GM12875 (cell line): Measurements from ENCODE around the gene RPAP2.
"Not testable (repeated sequence)": the region's sequence is repeated elsewhere in the genome, so short reads cannot be mapped to it uniquely, and the experiment has no call there.

Source experiments
- H3K4me3 ChIP-seq: one replicate; pipeline ENCODE4 v1.5.1; 2011; ENCODE audit warnings: low read depth, low read length, control low read depth
- CTCF ChIP-seq: IDR thresholded peaks from 2 replicates; pipeline ENCODE4 v1.5.1; 2011; ENCODE audit warnings: low read depth, mild to moderate bottlenecking, control low read depth, inconsistent platforms, low read length, moderate library complexity, borderline replicate concordance; ENCODE audit not compliant: insufficient read depth

Gene RPAP2

DNA sequence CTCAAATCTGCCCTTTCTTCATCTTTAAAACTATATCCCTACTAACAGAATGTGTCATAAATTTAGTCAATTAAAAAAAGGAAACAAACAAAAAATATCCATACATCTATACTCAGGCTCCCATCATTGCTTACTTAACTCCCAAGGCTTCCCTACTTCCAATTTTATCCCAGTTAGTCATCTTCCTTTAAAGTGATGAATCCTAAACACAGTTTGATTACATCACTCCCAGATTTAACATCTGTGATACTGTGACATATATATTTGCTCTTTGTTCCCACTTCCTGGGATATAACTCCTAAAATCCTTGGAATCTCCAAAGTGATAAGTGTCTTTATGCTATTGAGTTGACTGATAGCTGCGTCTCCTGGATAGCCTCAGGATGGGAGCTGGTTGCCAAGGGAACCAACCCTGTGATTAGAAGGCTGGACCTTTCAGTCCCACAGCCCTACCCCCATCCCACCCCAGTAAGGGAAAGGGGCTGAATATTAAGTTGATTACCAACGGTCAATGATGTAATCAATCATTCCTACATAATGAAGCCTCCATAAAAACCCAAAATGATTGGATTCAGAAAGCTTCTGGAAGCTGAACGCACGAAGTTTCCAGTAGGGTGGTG lies 21.6 kb upstream of the RPAP2 start:
- no peak for TF ChIP-seq CTCF
- no peak overlapping the region for H3K4me3 ChIP-seq

- H3K4me3 ChIP-seq: not testable (repeated sequence)
These were observed 19.1 kb upstream of the RPAP2 start for GRCh38 chr1:92279781-92280180.

- H3K4me3 ChIP-seq: not testable (repeated sequence)
These were observed 17.4 kb upstream of the RPAP2 start for GRCh38 chr1:92281411-92281810.

- no peak overlapping the region for H3K4me3 ChIP-seq
- peak; percentile 38; the same call in 1 of the 2 replicates for TF ChIP-seq CTCF
These were observed 7.4 kb upstream of the RPAP2 start for GRCh38 chr1:92291372-92291999.

DNA sequence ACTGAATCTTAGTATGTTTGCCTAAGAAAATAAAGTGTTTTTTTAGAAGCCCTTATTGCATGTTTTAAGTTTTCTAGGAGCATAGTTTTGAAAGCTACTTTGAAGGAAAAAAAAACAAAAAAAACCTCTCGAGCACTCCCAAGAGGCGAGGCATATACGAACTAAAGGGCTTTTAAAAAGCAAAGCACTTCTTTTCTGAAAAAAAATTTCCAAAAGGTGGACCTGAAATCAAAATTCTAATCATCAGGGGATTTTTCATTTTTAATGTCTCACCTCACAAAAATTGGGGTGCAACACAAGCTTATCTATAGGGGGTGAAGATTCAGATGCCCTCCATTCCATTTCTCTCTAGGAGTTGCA lies 666 bp upstream of the RPAP2 start:
- peak overlapping the region; percentile 98 for H3K4me3 ChIP-seq
- TF ChIP-seq CTCF: no peak

DNA sequence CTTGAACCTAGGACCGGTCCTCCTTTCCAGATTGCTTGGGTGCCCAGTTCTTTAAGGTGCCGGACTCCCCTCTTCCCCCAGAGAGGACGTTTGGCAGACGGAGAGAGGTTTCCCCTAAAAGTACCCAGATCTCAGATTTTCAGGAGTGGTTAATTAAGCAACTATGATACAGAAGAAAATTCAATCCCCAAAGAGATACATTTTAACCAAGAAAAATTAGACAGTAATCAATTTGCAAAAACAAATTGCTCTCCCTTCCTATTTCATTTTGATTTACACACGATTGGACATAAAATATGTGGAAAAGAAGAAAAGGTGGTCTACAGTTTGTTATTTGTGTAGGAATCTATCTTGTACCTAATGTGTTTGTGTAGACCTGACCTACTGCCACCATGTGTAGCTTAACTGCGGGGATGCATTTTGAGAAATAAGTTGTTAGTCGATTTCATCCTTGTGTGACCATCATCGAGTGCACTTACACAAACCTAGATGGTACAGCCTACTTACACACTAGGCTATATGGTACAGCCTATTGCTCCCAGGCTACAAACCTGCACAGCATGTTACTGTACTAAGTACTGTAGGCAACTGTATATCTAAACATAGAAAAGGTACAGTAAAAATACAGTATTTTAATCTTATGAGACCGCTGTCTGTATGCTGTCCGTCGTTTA lies 755 bp downstream of the RPAP2 start:
- peak overlapping the region; percentile 98 for H3K4me3 ChIP-seq
- no peak for TF ChIP-seq CTCF

DNA sequence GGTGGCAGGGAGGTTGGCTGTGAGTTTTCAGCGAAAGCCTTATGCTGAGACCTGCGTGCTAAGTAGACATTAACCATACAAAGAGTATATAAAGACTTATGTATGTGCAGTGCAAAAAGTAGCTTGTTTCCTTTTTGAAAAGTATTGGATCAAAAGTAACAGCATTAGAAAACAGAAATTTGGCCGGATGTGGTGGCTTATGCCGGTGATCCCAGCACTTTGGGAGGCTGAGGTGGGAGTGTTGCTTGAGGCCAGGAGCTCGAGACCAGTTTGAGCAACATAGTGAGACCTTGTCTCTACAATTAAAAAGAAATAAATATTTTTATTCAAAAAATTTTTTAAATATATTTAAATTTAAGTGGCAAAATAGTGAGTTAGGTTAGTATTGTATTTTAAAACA lies 2.2 kb downstream of the RPAP2 start:
- H3K4me3 ChIP-seq: no peak overlapping the region
- TF ChIP-seq CTCF: no peak

- H3K4me3 ChIP-seq: no peak overlapping the region
- TF ChIP-seq CTCF: no peak
These were observed 7.2 kb downstream of the RPAP2 start for GRCh38 chr1:92306020-92306419.
